Kidney (tissue), 14 donors: ENCODE results near the gene PRDM16. TPM values are rescaled to one million over a fixed set of nuclear protein-coding genes. Genes with fewer than 3 reads are reported as not detected.

Source experiments
- DNase-seq, 5 donors: peaks; one replicate each; pipeline ENCODE4 v3.0.0-alpha.2; 2013 to 2020
- FAIRE-seq: peaks from 2 replicates; lab custom pipeline; 2012; peaks lifted over from hg19 to GRCh38; lab: Jason Lieb, UNC
- H3K27ac ChIP-seq, 2 donors: one replicate each; pipeline ENCODE4 v1.7.0; 2013; ENCODE audit warnings: low read depth in 2 of 2, low read length in 2 of 2, inconsistent platforms in 1 of 2
- H3K27me3 ChIP-seq: one replicate; pipeline ENCODE4 v1.7.1; 2013; ENCODE audit warnings: low read length, inconsistent platforms; ENCODE audit not compliant: control insufficient read depth, insufficient read depth
- H3K36me3 ChIP-seq, 3 donors: one replicate each; pipeline versions ENCODE4 v1.7.0 to v1.7.1; 2013; ENCODE audit warnings: low read length in 3 of 3, control low read depth in 1 of 3, inconsistent platforms in 1 of 3; ENCODE audit not compliant: insufficient read depth in 3 of 3, control insufficient read depth in 2 of 3
- H3K4me1 ChIP-seq, 3 donors: one replicate each; pipeline versions ENCODE4 v1.7.0 to v1.7.1; 2013; ENCODE audit warnings: low read length in 3 of 3, inconsistent platforms in 1 of 3, low read depth in 1 of 3; ENCODE audit not compliant: control insufficient read depth in 2 of 3, insufficient read depth in 2 of 3
- H3K4me3 ChIP-seq, 3 donors: one replicate each; pipeline versions ENCODE4 v1.7.0 to v1.8.1; 2013; ENCODE audit warnings: low read length in 3 of 3, control low read depth in 1 of 3, inconsistent platforms in 1 of 3
- H3K9ac ChIP-seq, 3 donors: one replicate each; pipeline versions ENCODE4 v1.7.0 to v1.7.1; 2013; ENCODE audit warnings: low read length in 3 of 3, control low read depth in 1 of 3, inconsistent platforms in 1 of 3
- H3K9me3 ChIP-seq, 3 donors: one replicate each; pipeline versions ENCODE4 v1.7.0 to v1.7.1; 2013; ENCODE audit warnings: low read length in 3 of 3, control low read depth in 1 of 3, inconsistent platforms in 1 of 3; ENCODE audit not compliant: control insufficient read depth in 2 of 3, insufficient read depth in 1 of 3
- CTCF ChIP-seq: IDR thresholded peaks from 3 replicates; pipeline ENCODE4 v1.5.1; 2012; ENCODE audit warnings: mild to moderate bottlenecking, moderate library complexity, borderline replicate concordance; ENCODE audit not compliant: insufficient read depth; ENCODE audit errors: extremely low read depth
- intact Hi-C: fragments of 100-400 bp; cut with DNase I; formaldehyde crosslinking; loops from one replicate; pipeline ENCODE4 v1.11.1; 2022
- polyA plus RNA-seq: library from polyadenylated mRNA; stranded (reverse); fragments of 350-450 nt; fragmentation: Illumina TruSeq; extraction: RNeasy Lipid Tissue Mini Kit (QIAGEN cat#74804); gene quantifications from one replicate; pipeline ENCODE4 v1.2.3, GENCODE V29; 2014; ENCODE audit warnings: low read depth, low replicate concordance; ENCODE audit not compliant: insufficient read depth
- total RNA-seq: library from RNA; stranded (reverse); fragmentation: NEBNext Ultra II Directional; extraction: Animal tissue kit (Norgen Biotek cat#: 25700); gene quantifications from one replicate; pipeline ENCODE4 v1.2.1, GENCODE V29; 2021
- donor health status: control.
- donor health status: control.
- donor health status: control.
- donor health status: control.
- donor health status: control.
- donor health status: DM: yes; HTN: yes; CAD: no.
- donor health status: Normal renal cell carcinoma (clear cell type).

Gene PRDM16
- total and polyA plus RNA-seq, 2 donors from 2014 or later = 3.0 to 21.9 TPM

- no peak overlapping the region for H3K27ac ChIP-seq
- no peak for DNase-seq
- intact Hi-C loops = no loop called here
- no peak overlapping the region for H3K4me3 ChIP-seq
- H3K36me3 ChIP-seq = no peaks in the 10 kb centered on the region
- no peaks in the 10 kb centered on the region for H3K27me3 ChIP-seq
- FAIRE-seq = no peak
- H3K9me3 ChIP-seq = no peaks in the 10 kb centered on the region
- H3K4me1 ChIP-seq = peaks cover 0 to 15% (median 0%) of the 10 kb centered on the region in 3 donors
- TF ChIP-seq CTCF = no peak
- H3K9ac ChIP-seq = no peak overlapping the region
Observed at GRCh38 chr1:3192825-3193224, 123.8 kb downstream of the PRDM16 start.

- Histone ChIP-seq H3K36me3 (no peaks in the 10 kb centered on the region), H3K9me3 (no peaks in the 10 kb centered on the region), H3K27me3 (no peaks in the 10 kb centered on the region), H3K4me3 (no peak overlapping the region), H3K9ac (no peak overlapping the region), H3K27ac (peak overlapping the region in 1 of 2 donors; percentile 7), H3K4me1 (peaks cover 0 to 11% (median 0%) of the 10 kb centered on the region in 3 donors)
- FAIRE-seq = no peak
- no peak for DNase-seq
- no peak for TF ChIP-seq CTCF
- intact Hi-C loops = no loop called here
Observed at GRCh38 chr1:3193811-3194210, 124.8 kb downstream of the PRDM16 start.

GRCh38 chr1:3194760-3195479 is 125.9 kb downstream of the PRDM16 start:
- intact Hi-C loops = no loop called here
- Histone ChIP-seq H3K27ac (peak overlapping the region; percentile 47 to 57), H3K27me3 (no peaks in the 10 kb centered on the region), H3K9ac (peak overlapping the region in 1 of 3 donors; percentile 7), H3K9me3 (no peaks in the 10 kb centered on the region), H3K4me1 (peaks cover 0 to 8% (median 0%) of the 10 kb centered on the region in 3 donors), H3K36me3 (no peaks in the 10 kb centered on the region), H3K4me3 (no peak overlapping the region)
- no peak for DNase-seq
- no peak for FAIRE-seq
- no peak for TF ChIP-seq CTCF
